Liver (tissue), 9 donors: ENCODE results near the gene SLC22A3. TPM values are rescaled to one million over a fixed set of nuclear protein-coding genes. Genes with fewer than 3 reads are reported as not detected.
"Not testable (repeated sequence)": the region's sequence is repeated elsewhere in the genome, so short reads cannot be mapped to it uniquely, and the experiment has no call there.

Source experiments
- DNase-seq: peaks from one replicate; pipeline ENCODE4 v3.0.0-alpha.2; 2017; ENCODE audit warnings: low spot score
- H3K27ac ChIP-seq, 2 donors: one replicate each; pipeline ENCODE4 v1.7.0; 2013; ENCODE audit warnings: inconsistent platforms in 2 of 2, low read length in 2 of 2, control low read depth in 1 of 2, low read depth in 1 of 2, mild to moderate bottlenecking in 1 of 2
- H3K27me3 ChIP-seq, 4 donors: one replicate each; pipeline versions ENCODE4 v1.6.1 to v1.7.0; 2013; ENCODE audit warnings: low read length in 3 of 4, inconsistent platforms in 1 of 4, mild to moderate bottlenecking in 1 of 4, moderate library complexity in 1 of 4; ENCODE audit not compliant: control insufficient read depth in 4 of 4, insufficient read depth in 4 of 4
- H3K36me3 ChIP-seq, 4 donors: one replicate each; pipeline versions ENCODE4 v1.6.1 to v1.7.0; 2013; ENCODE audit warnings: low read length in 3 of 4, mild to moderate bottlenecking in 3 of 4, low read depth in 1 of 4, moderate library complexity in 1 of 4; ENCODE audit not compliant: control insufficient read depth in 4 of 4, insufficient read depth in 3 of 4
- H3K4me1 ChIP-seq, 4 donors: one replicate each; pipeline versions ENCODE4 v1.6.1 to v1.7.0; 2013; ENCODE audit warnings: low read length in 3 of 4, mild to moderate bottlenecking in 3 of 4, moderate library complexity in 1 of 4; ENCODE audit not compliant: control insufficient read depth in 4 of 4, insufficient read depth in 4 of 4
- H3K4me3 ChIP-seq, 3 donors: one replicate each; pipeline versions ENCODE4 v1.6.1 to v1.7.0; 2013; ENCODE audit warnings: low read length in 3 of 3, control low read depth in 1 of 3, low read depth in 1 of 3, mild to moderate bottlenecking in 1 of 3
- H3K9ac ChIP-seq, 2 donors: one replicate each; pipeline ENCODE4 v1.7.0; 2013; ENCODE audit warnings: low read length in 2 of 2, mild to moderate bottlenecking in 2 of 2, moderate library complexity in 2 of 2, control low read depth in 1 of 2, low read depth in 1 of 2
- H3K9me3 ChIP-seq, 4 donors: one replicate each; pipeline versions ENCODE4 v1.6.1 to v1.7.0; 2013; ENCODE audit warnings: low read length in 3 of 4; ENCODE audit not compliant: control insufficient read depth in 4 of 4
- EGR1 ChIP-seq, 2 donors: IDR thresholded peaks; 2 replicates each; pipeline ENCODE4 v1.6.1; 2016 to 2018; ENCODE audit warnings: antibody characterized with exemption in 2 of 2, low read depth in 2 of 2
- FOXA1 ChIP-seq: IDR thresholded peaks from 2 replicates; pipeline ENCODE4 v1.6.1; 2016; ENCODE audit warnings: antibody characterized with exemption
- FOXA2 ChIP-seq: IDR thresholded peaks from 2 replicates; pipeline ENCODE4 v1.6.1; 2016; ENCODE audit warnings: antibody characterized with exemption
- GABPA ChIP-seq, 2 donors: IDR thresholded peaks in 1 of 2; conservative IDR thresholded peaks in 1 of 2; 2 replicates each; pipeline ENCODE4 v1.6.1; 2016; ENCODE audit warnings: antibody characterized with exemption in 2 of 2, mild to moderate bottlenecking in 1 of 2, moderate library complexity in 1 of 2
- HNF4A ChIP-seq, 2 donors: conservative IDR thresholded peaks; 2 replicates each; pipeline ENCODE4 v1.6.1; 2016; ENCODE audit warnings: antibody characterized with exemption in 2 of 2, mild to moderate bottlenecking in 2 of 2
- HNF4G ChIP-seq: IDR thresholded peaks from 2 replicates; pipeline ENCODE4 v1.6.1; 2016; ENCODE audit warnings: antibody characterized with exemption
- JUND ChIP-seq, 2 donors: IDR thresholded peaks; 2 replicates each; pipeline ENCODE4 v1.6.1; 2016; ENCODE audit warnings: antibody characterized with exemption in 2 of 2
- NR2F2 ChIP-seq: IDR thresholded peaks from 2 replicates; pipeline ENCODE4 v1.6.1; 2016; ENCODE audit warnings: antibody characterized with exemption
- RAD21 ChIP-seq, 2 donors: IDR thresholded peaks; 2 replicates each; pipeline ENCODE4 v1.6.1; 2016; ENCODE audit warnings: antibody characterized with exemption in 2 of 2, mild to moderate bottlenecking in 2 of 2
- RXRA ChIP-seq, 2 donors: IDR thresholded peaks; 2 replicates each; pipeline ENCODE4 v1.6.1; 2017 to 2018; ENCODE audit warnings: antibody characterized with exemption in 2 of 2, mild to moderate bottlenecking in 1 of 2
- SP1 ChIP-seq: IDR thresholded peaks from 2 replicates; pipeline ENCODE4 v1.6.1; 2018; ENCODE audit warnings: antibody characterized with exemption, mild to moderate bottlenecking
- TAF1 ChIP-seq: conservative IDR thresholded peaks from 2 replicates; pipeline ENCODE4 v1.6.1; 2016; ENCODE audit warnings: antibody characterized with exemption, mild to moderate bottlenecking
- YY1 ChIP-seq: IDR thresholded peaks from 2 replicates; pipeline ENCODE4 v1.6.1; 2016; ENCODE audit warnings: antibody characterized with exemption, mild to moderate bottlenecking
- WGBS: extraction: QIAGEN DNeasy Blood & Tissue Kit; methylation state at CpG from one replicate; pipeline ENCODE4 v1.1.7; 2013; 5-methylcytosine and 5-hydroxymethylcytosine counted together
- polyA plus RNA-seq, 2 donors: library from polyadenylated mRNA; stranded (reverse) in 1 of 2; unstranded in 1 of 2; fragments of 200-250 nt in 1 of 2; fragments of >200 nt in 1 of 2; fragmentation: Nextera tagmentation in 1 of 2; extraction: Ambion mirVana in 1 of 2; gene quantifications; one replicate each; pipeline versions ENCODE4 v1.2.1 to v1.2.3, GENCODE V29; 2013 to 2015
- total RNA-seq, 2 donors: library from RNA; depleted of rRNA; stranded (reverse); fragments of >200 nt; gene quantifications; one replicate each; pipeline ENCODE4 v1.2.3, GENCODE V29; 2014
- TF ChIP-seq, protein P1 (sequence below): IDR thresholded peaks from 2 replicates; pipeline ENCODE4 v1.6.1; 2016; ENCODE audit warnings: antibody characterized with exemption
- TF ChIP-seq, protein P2 (sequence below): IDR thresholded peaks from 2 replicates; pipeline ENCODE4 v1.6.1; 2016; ENCODE audit warnings: antibody characterized with exemption
- TF ChIP-seq, protein P3 (sequence below): IDR thresholded peaks from 2 replicates; pipeline ENCODE4 v1.6.1; 2016; ENCODE audit warnings: antibody characterized with exemption
- TF ChIP-seq, protein P4 (sequence below): IDR thresholded peaks from 2 replicates; pipeline ENCODE4 v1.6.1; 2016; ENCODE audit warnings: antibody characterized with exemption, mild to moderate bottlenecking
- TF ChIP-seq, protein P5 (sequence below): fragments of 150-350 bp; IDR thresholded peaks from 2 replicates; pipeline ENCODE4 v1.5.1; 2017; ENCODE audit warnings: improper control_type of control experiment, low read depth, low read length; ENCODE audit not compliant: missing input control
- donor health status: healthy.
- donor health status: healthy.
- donor health status: healthy.
- donor health status: healthy.
- donor health status: healthy.

The SLC22A3 gene
- total and polyA plus RNA-seq, 4 donors, result 7.6 to 40.9 (median 19.4) TPM

DNA sequence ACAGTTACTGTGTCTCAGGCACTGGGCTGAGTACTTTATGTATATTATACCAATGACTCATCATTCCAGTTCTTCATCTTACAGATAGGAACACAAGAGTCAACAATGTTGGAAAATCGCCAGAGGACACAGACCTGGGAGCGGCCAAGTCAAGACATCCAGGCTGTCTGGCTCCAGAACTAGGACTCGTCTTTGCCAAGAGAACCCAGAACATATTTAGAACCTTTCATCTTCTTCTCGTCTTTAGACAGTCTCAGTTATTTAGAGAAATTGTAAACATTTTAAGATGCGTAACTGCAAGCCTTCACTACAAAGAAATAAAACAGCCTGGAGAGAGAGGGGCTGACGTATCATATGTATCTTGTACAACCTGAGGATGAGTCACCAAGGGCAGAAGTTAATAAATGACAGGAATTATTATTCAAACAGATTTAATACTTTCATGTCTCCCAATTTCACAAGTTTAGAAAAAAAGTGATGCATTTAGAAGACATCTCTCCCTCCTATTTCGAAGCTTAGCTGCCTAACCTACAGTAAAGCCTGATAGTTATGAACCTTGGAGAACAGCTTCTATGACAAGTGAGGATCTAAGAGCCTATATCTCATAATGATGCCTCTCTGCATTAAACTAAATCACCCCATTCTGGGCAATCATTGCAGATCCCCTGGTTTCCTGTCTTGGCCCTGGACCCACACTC is 43.4 kb downstream of the SLC22A3 start:
- DNase-seq, result no peak
- Histone ChIP-seq H3K9ac (no peak overlapping the region), H3K36me3 (no peaks in the 10 kb centered on the region), H3K27me3 (no peaks in the 10 kb centered on the region), H3K9me3 (no peaks in the 10 kb centered on the region), H3K27ac (peak overlapping the region; percentile 1 to 19), H3K4me1 (peaks cover 10 to 30% (median 18%) of the 10 kb centered on the region in 4 donors), H3K4me3 (no peak overlapping the region)
- 70% methylated on average over 7 of the region's 7 CpGs for WGBS
- no peak for TF ChIP-seq RXRA (IDR thresholded peaks at IDR 0.05)
- TF ChIP-seq, protein P1, sequence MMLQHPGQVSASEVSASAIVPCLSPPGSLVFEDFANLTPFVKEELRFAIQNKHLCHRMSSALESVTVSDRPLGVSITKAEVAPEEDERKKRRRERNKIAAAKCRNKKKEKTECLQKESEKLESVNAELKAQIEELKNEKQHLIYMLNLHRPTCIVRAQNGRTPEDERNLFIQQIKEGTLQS, result peak; percentile 54
- peak; percentile 69 to 78 for TF ChIP-seq JUND (IDR thresholded peaks at IDR 0.05)

DNA sequence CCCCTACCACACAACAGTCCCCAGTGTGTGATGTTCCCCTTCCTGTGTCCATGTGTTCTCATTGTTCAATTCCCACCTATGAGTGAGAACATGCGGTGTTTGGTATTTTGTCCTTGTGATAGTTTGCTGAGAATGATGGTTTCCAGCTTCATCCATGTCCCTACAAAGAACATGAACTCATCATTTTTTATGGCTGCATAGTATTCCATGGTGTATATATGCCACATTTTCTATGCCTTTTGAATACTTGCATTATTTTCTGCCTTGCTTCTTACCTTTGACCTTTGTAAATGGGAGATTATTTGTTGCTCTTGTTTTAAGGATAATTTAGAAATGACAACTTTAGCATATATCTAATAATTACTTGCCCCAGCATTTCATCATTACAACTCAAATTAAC is 45.3 kb downstream of the SLC22A3 start:
- H3K9me3 ChIP-seq, H3K4me3 ChIP-seq, DNase-seq, H3K36me3 ChIP-seq, H3K9ac ChIP-seq, H3K27me3 ChIP-seq: not testable (repeated sequence)
- WGBS, result 100% methylated on average over 1 of the region's 1 CpG
- Histone ChIP-seq H3K27ac (peak overlapping the region; percentile 75 to 84), H3K4me1 (peaks cover 5 to 26% (median 18%) of the 10 kb centered on the region in 4 donors)

DNA sequence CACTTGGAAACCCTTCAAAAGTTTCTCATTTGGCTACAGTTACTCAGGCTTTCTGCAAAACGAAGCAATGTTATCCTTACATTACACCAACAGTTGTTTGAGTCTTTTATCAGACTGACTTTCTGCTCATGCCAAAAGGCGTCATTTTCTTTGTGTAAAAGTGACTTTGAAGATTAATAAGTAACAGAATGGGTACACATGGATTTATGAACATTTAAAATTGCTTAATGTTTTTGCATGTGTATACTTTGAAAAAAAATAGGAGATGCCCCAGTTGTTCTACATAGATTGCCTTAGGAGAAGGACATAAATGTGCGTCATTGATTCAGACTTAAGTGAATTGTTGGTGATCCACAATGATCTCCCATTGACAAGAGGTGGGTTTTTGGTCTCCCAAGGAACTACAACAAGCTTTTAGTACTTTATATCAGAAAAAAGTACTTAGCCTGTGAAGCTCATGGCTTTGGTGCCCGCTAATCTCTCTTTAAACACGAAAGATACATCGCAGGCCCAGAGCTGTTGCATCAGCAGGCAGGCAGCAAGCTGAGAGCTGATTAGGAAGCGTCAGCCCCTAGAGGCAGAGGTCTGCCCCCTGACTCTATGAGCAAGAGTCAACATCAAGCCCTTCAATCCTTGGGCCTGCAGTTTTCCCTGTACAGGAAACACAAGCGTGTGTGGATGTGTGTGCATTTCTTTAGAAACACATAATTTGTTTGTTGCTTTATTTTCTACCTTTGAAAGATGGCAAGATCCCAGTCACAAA is 45.9 kb downstream of the SLC22A3 start:
- no peak for DNase-seq
- peaks cover 5 to 26% (median 20%) of the 10 kb centered on the region in 4 donors for H3K4me1 ChIP-seq
- H3K36me3 ChIP-seq, result peaks cover 0 to 3% (median 0%) of the 10 kb centered on the region in 4 donors
- TF ChIP-seq, protein P2, sequence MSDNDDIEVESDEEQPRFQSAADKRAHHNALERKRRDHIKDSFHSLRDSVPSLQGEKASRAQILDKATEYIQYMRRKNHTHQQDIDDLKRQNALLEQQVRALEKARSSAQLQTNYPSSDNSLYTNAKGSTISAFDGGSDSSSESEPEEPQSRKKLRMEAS, result no peak
- TF ChIP-seq EGR1 (IDR thresholded peaks at IDR 0.05; ENCODE audit: low read depth in 2 of 2) (no peak), HNF4G (no peak), YY1 (no peak), SP1 (no peak), RAD21 (IDR thresholded peaks at IDR 0.05) (no peak), FOXA2 (peak; percentile 27), TAF1 (no peak), FOXA1 (no peak), JUND (IDR thresholded peaks at IDR 0.05) (peak in 1 of 2 donors; percentile 13), RXRA (IDR thresholded peaks at IDR 0.05) (no peak), NR2F2 (no peak), HNF4A (conservative IDR thresholded peaks at IDR 0.05) (peak; percentile 2 to 31), GABPA (IDR thresholded peaks at IDR 0.05 in 1 of 2, conservative IDR thresholded peaks at IDR 0.05 in 1 of 2) (no peak)
- TF ChIP-seq, protein P3, sequence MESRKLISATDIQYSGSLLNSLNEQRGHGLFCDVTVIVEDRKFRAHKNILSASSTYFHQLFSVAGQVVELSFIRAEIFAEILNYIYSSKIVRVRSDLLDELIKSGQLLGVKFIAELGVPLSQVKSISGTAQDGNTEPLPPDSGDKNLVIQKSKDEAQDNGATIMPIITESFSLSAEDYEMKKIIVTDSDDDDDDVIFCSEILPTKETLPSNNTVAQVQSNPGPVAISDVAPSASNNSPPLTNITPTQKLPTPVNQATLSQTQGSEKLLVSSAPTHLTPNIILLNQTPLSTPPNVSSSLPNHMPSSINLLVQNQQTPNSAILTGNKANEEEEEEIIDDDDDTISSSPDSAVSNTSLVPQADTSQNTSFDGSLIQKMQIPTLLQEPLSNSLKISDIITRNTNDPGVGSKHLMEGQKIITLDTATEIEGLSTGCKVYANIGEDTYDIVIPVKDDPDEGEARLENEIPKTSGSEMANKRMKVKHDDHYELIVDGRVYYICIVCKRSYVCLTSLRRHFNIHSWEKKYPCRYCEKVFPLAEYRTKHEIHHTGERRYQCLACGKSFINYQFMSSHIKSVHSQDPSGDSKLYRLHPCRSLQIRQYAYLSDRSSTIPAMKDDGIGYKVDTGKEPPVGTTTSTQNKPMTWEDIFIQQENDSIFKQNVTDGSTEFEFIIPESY, result peak; percentile 23
- TF ChIP-seq, protein P1, result peak; percentile 91
- TF ChIP-seq, protein P4, sequence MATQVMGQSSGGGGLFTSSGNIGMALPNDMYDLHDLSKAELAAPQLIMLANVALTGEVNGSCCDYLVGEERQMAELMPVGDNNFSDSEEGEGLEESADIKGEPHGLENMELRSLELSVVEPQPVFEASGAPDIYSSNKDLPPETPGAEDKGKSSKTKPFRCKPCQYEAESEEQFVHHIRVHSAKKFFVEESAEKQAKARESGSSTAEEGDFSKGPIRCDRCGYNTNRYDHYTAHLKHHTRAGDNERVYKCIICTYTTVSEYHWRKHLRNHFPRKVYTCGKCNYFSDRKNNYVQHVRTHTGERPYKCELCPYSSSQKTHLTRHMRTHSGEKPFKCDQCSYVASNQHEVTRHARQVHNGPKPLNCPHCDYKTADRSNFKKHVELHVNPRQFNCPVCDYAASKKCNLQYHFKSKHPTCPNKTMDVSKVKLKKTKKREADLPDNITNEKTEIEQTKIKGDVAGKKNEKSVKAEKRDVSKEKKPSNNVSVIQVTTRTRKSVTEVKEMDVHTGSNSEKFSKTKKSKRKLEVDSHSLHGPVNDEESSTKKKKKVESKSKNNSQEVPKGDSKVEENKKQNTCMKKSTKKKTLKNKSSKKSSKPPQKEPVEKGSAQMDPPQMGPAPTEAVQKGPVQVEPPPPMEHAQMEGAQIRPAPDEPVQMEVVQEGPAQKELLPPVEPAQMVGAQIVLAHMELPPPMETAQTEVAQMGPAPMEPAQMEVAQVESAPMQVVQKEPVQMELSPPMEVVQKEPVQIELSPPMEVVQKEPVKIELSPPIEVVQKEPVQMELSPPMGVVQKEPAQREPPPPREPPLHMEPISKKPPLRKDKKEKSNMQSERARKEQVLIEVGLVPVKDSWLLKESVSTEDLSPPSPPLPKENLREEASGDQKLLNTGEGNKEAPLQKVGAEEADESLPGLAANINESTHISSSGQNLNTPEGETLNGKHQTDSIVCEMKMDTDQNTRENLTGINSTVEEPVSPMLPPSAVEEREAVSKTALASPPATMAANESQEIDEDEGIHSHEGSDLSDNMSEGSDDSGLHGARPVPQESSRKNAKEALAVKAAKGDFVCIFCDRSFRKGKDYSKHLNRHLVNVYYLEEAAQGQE, result peak; percentile 30
- TF ChIP-seq, protein P5, sequence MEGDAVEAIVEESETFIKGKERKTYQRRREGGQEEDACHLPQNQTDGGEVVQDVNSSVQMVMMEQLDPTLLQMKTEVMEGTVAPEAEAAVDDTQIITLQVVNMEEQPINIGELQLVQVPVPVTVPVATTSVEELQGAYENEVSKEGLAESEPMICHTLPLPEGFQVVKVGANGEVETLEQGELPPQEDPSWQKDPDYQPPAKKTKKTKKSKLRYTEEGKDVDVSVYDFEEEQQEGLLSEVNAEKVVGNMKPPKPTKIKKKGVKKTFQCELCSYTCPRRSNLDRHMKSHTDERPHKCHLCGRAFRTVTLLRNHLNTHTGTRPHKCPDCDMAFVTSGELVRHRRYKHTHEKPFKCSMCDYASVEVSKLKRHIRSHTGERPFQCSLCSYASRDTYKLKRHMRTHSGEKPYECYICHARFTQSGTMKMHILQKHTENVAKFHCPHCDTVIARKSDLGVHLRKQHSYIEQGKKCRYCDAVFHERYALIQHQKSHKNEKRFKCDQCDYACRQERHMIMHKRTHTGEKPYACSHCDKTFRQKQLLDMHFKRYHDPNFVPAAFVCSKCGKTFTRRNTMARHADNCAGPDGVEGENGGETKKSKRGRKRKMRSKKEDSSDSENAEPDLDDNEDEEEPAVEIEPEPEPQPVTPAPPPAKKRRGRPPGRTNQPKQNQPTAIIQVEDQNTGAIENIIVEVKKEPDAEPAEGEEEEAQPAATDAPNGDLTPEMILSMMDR, result no peak
- 36% methylated on average over 8 of the region's 8 CpGs for WGBS
- H3K27me3 ChIP-seq, result no peaks in the 10 kb centered on the region
- H3K4me3 ChIP-seq, result no peak overlapping the region
- no peak overlapping the region for H3K9ac ChIP-seq
- H3K27ac ChIP-seq, result peak overlapping the region; percentile 75 to 84
- H3K9me3 ChIP-seq, result no peaks in the 10 kb centered on the region
